A549 (cell line): ENCODE measurements around the gene PTPN14.

ENCODE experiments used
- CTCF ChIP-seq: fragments of >200 bp; sonication (Bioruptor Twin); formaldehyde crosslinking; IDR thresholded peaks from 3 replicates; pipeline ENCODE4 v1.5.1; 2016
- EP300 ChIP-seq, 2 experiments: fragments of >200 bp; sonication (Bioruptor Twin); formaldehyde crosslinking; IDR thresholded peaks; 2 replicates in 1 of 2; 3 replicates in 1 of 2; pipeline ENCODE4 v1.6.1; 2016 to 2017
- HMGXB4 ChIP-seq: fragments of 250-450 bp; sonication (Bioruptor Pico); IDR thresholded peaks from 2 replicates; pipeline ENCODE4 v1.5.0; 2021; ENCODE audit warnings: mild to moderate bottlenecking, moderate library complexity, borderline replicate concordance
- JUN ChIP-seq, 2 experiments: fragments of >200 bp; sonication (Bioruptor Twin); formaldehyde crosslinking; IDR thresholded peaks; 2 replicates in 1 of 2; 3 replicates in 1 of 2; pipeline ENCODE4 v1.6.1; 2016 to 2017
- POLR2AphosphoS2 ChIP-seq: conservative IDR thresholded peaks from 2 replicates; pipeline ENCODE4 v1.6.1; 2012; ENCODE audit warnings: low read length, improper control_type of control experiment, inconsistent platforms

- no peak for TF ChIP-seq POLR2AphosphoS2
- TF ChIP-seq HMGXB4 (CRISPR knock-in tag), result no peak
- no peak for TF ChIP-seq JUN (IDR thresholded peaks at IDR 0.05)
- no peak for TF ChIP-seq CTCF
- TF ChIP-seq EP300 (IDR thresholded peaks at IDR 0.05), result no peak
Measured at GRCh38 chr1:214317300-214317699, 234.1 kb downstream of the PTPN14 start.
